PC-3 (cell line): ENCODE measurements around the gene KIF7. TPM values are rescaled to one million over a fixed set of nuclear protein-coding genes. Genes with fewer than 3 reads are reported as not detected.

ENCODE experiments used
- ATAC-seq: fragments of 200-7000 bp; cut with Tn5 transposase; 2 replicates; pipeline ENCODE4 v1.9.1; 2020; ENCODE audit warnings: mild to moderate bottlenecking, moderate library complexity
- BruUV-seq: library from RNA; stranded (reverse); fragments of 400-500 nt; replicated peaks from 2 replicates; lab custom pipeline; 2021; lab: Mats Ljungman, UMichigan
- CTCF ChIA-PET: fragments of 300-600 bp; sonication (Branson Sonifier 250); formaldehyde crosslinking; loops from one replicate; lab custom pipeline; 2022; ENCODE audit warnings: antibody characterized with exemption; lab: Charles Lee
- POLR2A ChIA-PET: fragments of 300-600 bp; sonication (Branson Sonifier 250); formaldehyde crosslinking; loops from one replicate; lab custom pipeline; 2022; ENCODE audit warnings: antibody characterized with exemption; ENCODE audit not compliant: unreplicated experiment; lab: Charles Lee
- DNase-seq: peaks from one replicate; pipeline ENCODE4 v3.0.0-alpha.2; 2015
- H2AFZ ChIP-seq: fragments of 300-600 bp; sonication (generic); 2 replicates; pipeline ENCODE4 v1.6.0; 2016; ENCODE audit warnings: antibody characterized with exemption, low read length
- H3F3A ChIP-seq: fragments of 300-600 bp; sonication (generic); one replicate; pipeline ENCODE4 v1.6.0; 2017; ENCODE audit warnings: antibody characterized with exemption, low read length, control low read depth, mild to moderate bottlenecking; ENCODE audit not compliant: unreplicated experiment
- H3K27ac ChIP-seq: fragments of 300-600 bp; sonication (generic); 2 replicates; pipeline ENCODE4 v1.5.1; 2016; ENCODE audit warnings: mild to moderate bottlenecking, low read length
- H3K27me3 ChIP-seq: fragments of 300-600 bp; sonication (generic); 2 replicates; pipeline ENCODE4 v1.6.1; 2016; ENCODE audit warnings: low read length, mixed read lengths
- H3K36me3 ChIP-seq: fragments of 300-600 bp; sonication (generic); 2 replicates; pipeline ENCODE4 v1.6.1; 2016; ENCODE audit warnings: low read depth, mixed run types, low read length, mixed read lengths
- H3K4me1 ChIP-seq: fragments of 300-600 bp; sonication (generic); 2 replicates; pipeline ENCODE4 v1.5.1; 2016; ENCODE audit warnings: low read length; ENCODE audit not compliant: insufficient read depth
- H3K4me2 ChIP-seq: fragments of 300-600 bp; sonication (generic); 2 replicates; pipeline ENCODE4 v1.6.0; 2016; ENCODE audit warnings: low read length
- H3K4me3 ChIP-seq: fragments of 300-600 bp; sonication (generic); 2 replicates; pipeline ENCODE4 v1.5.1; 2016; ENCODE audit warnings: mild to moderate bottlenecking, low read length, mixed read lengths
- H3K79me2 ChIP-seq: fragments of 300-600 bp; sonication (generic); 2 replicates; pipeline ENCODE4 v1.6.1; 2017; ENCODE audit warnings: low read length, mixed read lengths
- H3K9ac ChIP-seq: fragments of 300-600 bp; sonication (generic); 2 replicates; pipeline ENCODE4 v1.6.0; 2016; ENCODE audit warnings: mild to moderate bottlenecking, low read length
- H3K9me2 ChIP-seq: fragments of 300-600 bp; sonication (generic); replicated peaks from 2 replicates; pipeline ENCODE4 v1.6.1; 2016; ENCODE audit warnings: mixed run types, low read length, mixed read lengths
- H3K9me3 ChIP-seq: fragments of 300-600 bp; sonication (generic); 2 replicates; pipeline ENCODE4 v1.6.1; 2016; ENCODE audit warnings: low read length, mixed read lengths
- H4K20me1 ChIP-seq: fragments of 300-600 bp; sonication (generic); 2 replicates; pipeline ENCODE4 v1.6.1; 2016; ENCODE audit warnings: low read length, mixed read lengths
- EZH2 ChIP-seq: fragments of 300-600 bp; sonication (generic); IDR thresholded peaks from one replicate; pipeline ENCODE4 v1.6.1; 2017; ENCODE audit warnings: antibody characterized with exemption, mild to moderate bottlenecking, low read length; ENCODE audit not compliant: unreplicated experiment
- EZH2phosphoT487 ChIP-seq: fragments of 300-600 bp; sonication (generic); IDR thresholded peaks from 2 replicates; pipeline ENCODE4 v1.6.1; 2018; ENCODE audit warnings: mild to moderate bottlenecking, antibody characterized with exemption, low read length, borderline replicate concordance
- intact Hi-C: fragments of 100-400 bp; cut with micrococcal nuclease; formaldehyde crosslinking; loops from 2 replicates; pipeline ENCODE4 v1.9.0; 2023
- total RNA-seq: library from RNA; depleted of rRNA; stranded (reverse); fragments of >200 nt; gene quantifications from 2 replicates; pipeline ENCODE4 v1.2.3, GENCODE V29; 2014
- TF ChIP-seq, protein P1 (sequence below): fragments of 300-600 bp; sonication (generic); conservative IDR thresholded peaks from 2 replicates; pipeline ENCODE4 v1.5.1; 2017; ENCODE audit warnings: antibody characterized with exemption, low read depth, mild to moderate bottlenecking, low read length

KIF7 gene
- total RNA-seq, 1 experiment from 2014 or later: 18.8 TPM

DNA sequence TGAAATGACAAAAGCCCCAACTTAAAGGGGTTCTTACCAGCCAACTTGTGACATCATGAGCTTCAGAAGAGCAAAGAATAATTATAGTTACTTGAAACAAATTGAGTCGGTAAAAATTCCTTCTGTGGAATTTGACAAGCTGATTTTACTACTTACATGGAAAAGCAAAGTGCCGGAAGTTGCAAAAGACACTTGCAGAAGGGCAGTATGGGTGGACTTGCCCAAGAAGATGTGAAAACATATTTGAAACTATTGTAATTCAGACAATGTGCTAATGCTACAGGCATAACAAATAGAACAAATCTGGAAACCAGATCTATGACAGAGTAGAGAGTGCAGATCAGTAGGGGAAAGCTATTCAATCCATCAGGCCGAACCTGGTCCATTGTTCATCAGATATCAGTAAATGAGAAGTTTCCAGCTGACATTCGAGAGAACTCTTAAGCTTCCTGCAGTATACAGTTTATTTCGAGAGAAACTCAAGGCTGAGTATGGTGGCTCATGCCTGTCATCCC, 2.5 kb upstream of the KIF7 start:
- DNase-seq (no peak), ATAC-seq (no peak)
- Histone ChIP-seq H3K9ac (no peak overlapping the region), H3K9me2 (no peaks in the 10 kb centered on the region), H2AFZ (no peak overlapping the region), H3K36me3 (no peaks in the 10 kb centered on the region; the same call in 1 of the 2 replicates), H3K79me2 (peaks cover 22% of the 10 kb centered on the region), H3K4me3 (no peak overlapping the region), H3K4me2 (no peak overlapping the region), H3F3A (peaks cover 3% of the 10 kb centered on the region), H3K27me3 (no peaks in the 10 kb centered on the region), H3K9me3 (no peaks in the 10 kb centered on the region), H3K27ac (no peak overlapping the region), H4K20me1 (no peaks in the 10 kb centered on the region), H3K4me1 (peaks cover 29% of the 10 kb centered on the region)
- BruUV-seq: no TSS peak
- POLR2A ChIA-PET: interaction anchor here (0.6 kb wide), 1 partner anchor 50 kb away, joined by 4 read pairs; no protein-coding TSS in a partner anchor
- TF ChIP-seq EZH2phosphoT487 (no peak), EZH2 (no peak)
- TF ChIP-seq, protein P1, sequence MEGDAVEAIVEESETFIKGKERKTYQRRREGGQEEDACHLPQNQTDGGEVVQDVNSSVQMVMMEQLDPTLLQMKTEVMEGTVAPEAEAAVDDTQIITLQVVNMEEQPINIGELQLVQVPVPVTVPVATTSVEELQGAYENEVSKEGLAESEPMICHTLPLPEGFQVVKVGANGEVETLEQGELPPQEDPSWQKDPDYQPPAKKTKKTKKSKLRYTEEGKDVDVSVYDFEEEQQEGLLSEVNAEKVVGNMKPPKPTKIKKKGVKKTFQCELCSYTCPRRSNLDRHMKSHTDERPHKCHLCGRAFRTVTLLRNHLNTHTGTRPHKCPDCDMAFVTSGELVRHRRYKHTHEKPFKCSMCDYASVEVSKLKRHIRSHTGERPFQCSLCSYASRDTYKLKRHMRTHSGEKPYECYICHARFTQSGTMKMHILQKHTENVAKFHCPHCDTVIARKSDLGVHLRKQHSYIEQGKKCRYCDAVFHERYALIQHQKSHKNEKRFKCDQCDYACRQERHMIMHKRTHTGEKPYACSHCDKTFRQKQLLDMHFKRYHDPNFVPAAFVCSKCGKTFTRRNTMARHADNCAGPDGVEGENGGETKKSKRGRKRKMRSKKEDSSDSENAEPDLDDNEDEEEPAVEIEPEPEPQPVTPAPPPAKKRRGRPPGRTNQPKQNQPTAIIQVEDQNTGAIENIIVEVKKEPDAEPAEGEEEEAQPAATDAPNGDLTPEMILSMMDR: no peak
- intact Hi-C loops: loop anchor here (5.0 kb wide), 1 partner anchor 85 kb away; no protein-coding TSS in a partner anchor
- CTCF ChIA-PET: no interaction called here

DNA sequence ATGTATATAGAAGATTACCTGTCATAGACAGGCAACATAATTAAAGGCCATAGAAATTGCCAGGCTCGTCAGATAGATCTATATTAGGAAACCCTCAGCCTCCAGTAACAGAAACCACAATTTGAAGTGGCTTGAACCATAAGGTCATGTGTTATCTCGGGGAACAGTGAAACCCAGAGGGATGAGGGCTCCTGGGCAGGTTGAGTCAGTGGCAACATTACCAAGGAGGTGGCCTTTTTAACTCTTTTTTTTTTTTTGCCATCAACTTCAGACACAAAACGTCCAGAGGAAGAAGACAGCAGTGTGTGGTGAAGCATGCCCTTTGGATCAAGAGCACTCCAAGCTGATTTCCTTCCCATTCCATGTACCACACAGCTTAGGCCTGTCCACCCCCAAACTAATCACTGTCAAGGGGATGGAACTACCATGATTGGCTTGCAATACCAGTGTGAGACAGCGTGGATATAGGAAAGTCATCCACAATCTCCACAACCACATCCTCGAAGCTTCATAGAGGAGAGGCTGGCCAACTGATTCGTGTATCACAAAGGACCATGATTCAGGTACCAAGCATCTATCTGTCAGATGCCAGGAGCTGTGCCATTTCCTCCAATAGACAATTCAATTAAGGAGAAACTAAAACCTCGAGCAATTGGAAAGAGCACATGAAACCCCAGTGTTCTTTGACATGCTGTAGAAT, 999 bp upstream of the KIF7 start:
- POLR2A ChIA-PET: no interaction called here
- peaks cover 36% of the 10 kb centered on the region for H3K79me2 ChIP-seq
- H3K4me3 ChIP-seq: no peak overlapping the region
- H3K27ac ChIP-seq: no peak overlapping the region
- no peak overlapping the region for H3K9ac ChIP-seq
- no peaks in the 10 kb centered on the region for H3K9me2 ChIP-seq
- no peaks in the 10 kb centered on the region for H4K20me1 ChIP-seq
- no peak overlapping the region for H2AFZ ChIP-seq
- ATAC-seq (0 out of 2 replicates have a peak, but pooled peaks have one; percentile 8), DNase-seq (peak; percentile 43)
- CTCF ChIA-PET: no interaction called here
- no peaks in the 10 kb centered on the region for H3K9me3 ChIP-seq
- peaks cover 3% of the 10 kb centered on the region for H3F3A ChIP-seq
- intact Hi-C loops: loop anchor here (5.0 kb wide), 1 partner anchor 86 kb away; no protein-coding TSS in a partner anchor
- H3K4me1 ChIP-seq: peaks cover 20% of the 10 kb centered on the region; the same call in 1 of the 2 replicates
- no peak overlapping the region for H3K4me2 ChIP-seq
- TF ChIP-seq EZH2: no peak
- no peak for TF ChIP-seq EZH2phosphoT487
- TF ChIP-seq, protein P1: no peak
- no TSS peak for BruUV-seq
- no peaks in the 10 kb centered on the region; the same call in 1 of the 2 replicates for H3K36me3 ChIP-seq
- H3K27me3 ChIP-seq: no peaks in the 10 kb centered on the region
